ENCODE data around the gene MRPL18.

MRPL18 gene

DNA sequence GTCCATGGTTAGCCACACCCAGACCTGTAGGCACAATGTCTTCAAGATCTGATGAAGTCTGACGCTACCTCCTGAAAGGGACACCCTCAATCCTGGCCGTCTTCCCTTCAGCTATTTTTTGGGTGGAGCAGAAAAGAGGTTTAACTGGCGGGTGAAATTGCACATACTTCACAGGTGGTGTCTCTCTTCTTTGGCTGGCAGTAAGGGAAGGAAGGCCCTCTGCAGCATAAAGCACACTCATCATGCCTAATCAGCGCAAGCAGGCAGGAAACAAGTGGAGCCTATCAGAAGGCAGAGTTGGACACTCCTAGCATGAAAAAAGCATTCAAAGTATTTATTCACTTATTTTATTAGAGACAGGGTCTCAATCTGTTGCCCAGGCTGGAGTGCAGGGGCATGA lies 42.7 kb downstream of the MRPL18 start:
- H3K4me3 ChIP-seq (replicated peaks in 1 of 2; ENCODE audit: low read depth in 2 of 2, low read length in 2 of 2) = no peak overlapping the region
- no peak for DNase-seq (ENCODE audit: low read depth in 2 of 2)
- no peak for TF ChIP-seq CTCF (IDR thresholded peaks at IDR 0.05; ENCODE audit: low read depth, low read length)

DNA sequence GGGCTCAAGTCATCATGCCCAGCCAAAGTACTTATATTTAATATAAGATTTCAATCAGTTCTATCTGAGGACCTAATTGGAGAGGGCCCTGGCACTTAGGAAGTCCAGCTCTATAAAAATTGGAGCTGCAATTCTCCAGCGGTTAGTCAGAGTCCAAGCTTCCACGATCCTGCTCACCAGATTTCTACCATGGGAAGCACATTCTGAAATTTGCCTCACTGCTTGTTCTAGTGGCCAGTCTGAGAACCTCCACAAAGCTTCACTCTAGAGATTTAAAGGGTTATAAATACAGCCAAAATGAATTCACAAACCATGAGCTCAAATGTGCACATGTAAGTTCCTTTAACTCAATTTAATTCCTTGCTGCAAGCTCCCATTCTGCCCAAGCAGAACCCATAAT lies 43.3 kb downstream of the MRPL18 start:
- peak; percentile 62 to 63 for DNase-seq (ENCODE audit: low read depth in 2 of 2)
- TF ChIP-seq CTCF (IDR thresholded peaks at IDR 0.05; ENCODE audit: low read depth, low read length) = peak; percentile 34
- H3K4me3 ChIP-seq (replicated peaks in 1 of 2; ENCODE audit: low read depth in 2 of 2, low read length in 2 of 2) = no peak overlapping the region

DNA sequence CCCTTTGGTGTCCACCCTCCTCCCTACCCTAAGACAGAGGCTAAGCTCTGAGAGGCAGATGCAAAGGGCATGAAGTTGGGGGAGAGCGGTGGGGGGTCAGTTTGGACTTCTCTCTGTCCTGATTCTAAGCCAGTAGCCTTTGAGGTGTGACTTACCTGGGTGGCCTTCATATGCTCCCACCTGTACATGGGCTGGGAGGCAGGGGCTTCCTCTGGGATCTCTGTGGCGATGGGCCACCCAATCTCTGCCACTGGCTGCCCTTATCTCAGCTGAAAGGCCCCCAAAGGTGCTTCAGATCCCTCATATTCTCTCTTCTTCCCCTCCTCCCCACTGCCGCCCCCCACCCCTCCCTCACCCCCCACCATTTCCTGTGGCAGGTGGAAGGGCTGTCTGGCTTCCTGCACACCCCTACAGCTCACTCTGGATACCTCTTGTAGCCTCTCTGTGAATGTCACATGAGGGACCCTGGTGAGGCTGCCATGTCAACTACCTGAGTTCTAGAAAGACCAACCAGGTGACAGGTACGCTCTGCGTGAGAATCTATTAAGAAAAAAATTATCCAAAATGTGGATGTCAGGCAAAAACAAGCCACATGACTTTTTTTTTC lies 43.8 kb downstream of the MRPL18 start:
- TF ChIP-seq CTCF (IDR thresholded peaks at IDR 0.05; ENCODE audit: low read depth, low read length) = no peak
- no peak overlapping the region for H3K4me3 ChIP-seq (replicated peaks in 1 of 2; ENCODE audit: low read depth in 2 of 2, low read length in 2 of 2)
- no peak for DNase-seq (ENCODE audit: low read depth in 2 of 2)

DNA sequence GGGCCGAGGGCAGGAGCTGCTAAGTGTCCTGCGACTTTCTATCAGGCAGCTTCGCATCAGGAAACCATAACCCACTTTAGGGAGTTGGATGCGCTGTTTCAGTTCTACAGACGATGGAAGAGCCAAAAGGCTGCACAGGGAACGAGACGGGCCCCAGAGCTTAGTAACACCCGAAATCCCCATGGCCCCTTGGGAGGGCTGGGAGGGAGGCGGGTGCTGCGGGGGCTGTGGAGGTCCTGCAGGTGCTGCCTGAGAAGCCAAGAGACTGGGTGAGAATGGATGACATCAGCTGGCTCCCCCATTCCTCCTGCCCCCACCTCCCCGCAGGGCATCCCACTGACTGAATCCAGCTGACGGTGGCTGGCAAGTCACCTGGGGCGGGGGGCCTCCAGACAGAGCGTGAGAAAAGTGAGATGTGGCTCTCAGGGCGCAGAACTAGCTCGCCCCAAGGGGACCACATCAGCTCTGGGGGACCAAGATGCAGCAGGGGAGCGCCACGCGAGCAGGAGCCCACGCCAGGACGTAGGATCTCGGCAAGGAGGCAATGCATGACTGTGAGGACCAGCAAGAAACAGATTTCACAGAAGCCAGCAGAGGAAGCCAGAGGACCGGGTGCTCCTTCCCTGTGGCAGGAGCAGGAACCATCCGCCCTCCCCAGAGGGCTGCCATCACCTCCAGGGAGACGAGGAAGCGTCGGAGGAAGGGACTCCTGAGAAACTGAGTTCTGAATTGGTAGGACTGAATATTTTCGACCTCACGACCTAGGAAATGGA lies 46.6 kb downstream of the MRPL18 start:
- TF ChIP-seq CTCF (IDR thresholded peaks at IDR 0.05; ENCODE audit: low read depth, low read length) = no peak

GRCh38 chr6:159837511-159837910 lies 47.2 kb downstream of the MRPL18 start:
- H3K4me3 ChIP-seq (replicated peaks in 1 of 2; ENCODE audit: low read depth in 2 of 2, low read length in 2 of 2) = no peak overlapping the region
- DNase-seq (ENCODE audit: low read depth in 2 of 2) = no peak
- no peak for TF ChIP-seq CTCF (IDR thresholded peaks at IDR 0.05; ENCODE audit: low read depth, low read length)

More for the DNA sequence above, 46.6 kb downstream of the MRPL18 start:
- peak overlapping the region in 1 of 2 donors; percentile 21 for H3K4me3 ChIP-seq (replicated peaks in 1 of 2; ENCODE audit: low read depth in 2 of 2, low read length in 2 of 2)
- peak; percentile 23 to 63 for DNase-seq (ENCODE audit: low read depth in 2 of 2)

GRCh38 chr6:159838020-159838744 lies 47.9 kb downstream of the MRPL18 start:
- H3K4me3 ChIP-seq (replicated peaks in 1 of 2; ENCODE audit: low read depth in 2 of 2, low read length in 2 of 2) = no peak overlapping the region
- DNase-seq (ENCODE audit: low read depth in 2 of 2) = no peak
- no peak for TF ChIP-seq CTCF (IDR thresholded peaks at IDR 0.05; ENCODE audit: low read depth, low read length)

All from cardiac fibroblast (primary cell).